CD14-positive monocyte (primary cell): ENCODE data around the gene SLC25A43. TPM values are rescaled to one million over a fixed set of nuclear protein-coding genes. Genes with fewer than 3 reads are reported as not detected.

Experiments
- DNase-seq, 3 donors: peaks; one replicate each; pipeline ENCODE4 v3.0.0-alpha.2; 2011 to 2022
- H2AFZ ChIP-seq: 2 replicates; pipeline ENCODE4 v1.6.0; 2012; ENCODE audit warnings: mild to moderate bottlenecking, low read depth, low read length, inconsistent platforms; ENCODE audit not compliant: insufficient read depth, poor library complexity, severe bottlenecking
- H3K27ac ChIP-seq, 2 donors: 1 replicate in 1 of 2; 2 replicates in 1 of 2; pipeline ENCODE4 v1.5.1; 2012 to 2013; ENCODE audit warnings: low read length in 2 of 2, control low read depth in 1 of 2, inconsistent platforms in 1 of 2, low read depth in 1 of 2, mild to moderate bottlenecking in 1 of 2
- H3K27me3 ChIP-seq, 2 donors: one replicate each; pipeline versions ENCODE4 v1.6.0 to v1.6.1; 2011 to 2013; ENCODE audit warnings: low read length in 2 of 2; ENCODE audit not compliant: control insufficient read depth in 2 of 2, insufficient read depth in 2 of 2
- H3K36me3 ChIP-seq, 2 donors: replicated peaks in 1 of 2; 1 replicate in 1 of 2; 2 replicates in 1 of 2; pipeline versions ENCODE4 v1.5.1 to v1.6.1; 2012 to 2013; ENCODE audit warnings: low read length in 2 of 2, control low read depth in 1 of 2, inconsistent platforms in 1 of 2, mild to moderate bottlenecking in 1 of 2; ENCODE audit not compliant: insufficient read depth in 2 of 2, control insufficient read depth in 1 of 2
- H3K4me1 ChIP-seq, 2 donors: 1 replicate in 1 of 2; 2 replicates in 1 of 2; pipeline versions ENCODE4 v1.5.1 to v1.6.1; 2012 to 2013; ENCODE audit warnings: low read length in 2 of 2, control low read depth in 1 of 2, inconsistent platforms in 1 of 2, mild to moderate bottlenecking in 1 of 2, moderate library complexity in 1 of 2; ENCODE audit not compliant: insufficient read depth in 2 of 2, control insufficient read depth in 1 of 2
- H3K4me2 ChIP-seq: replicated peaks from 2 replicates; pipeline ENCODE3; 2012; ENCODE audit warnings: low read length, moderate library complexity, mild to moderate bottlenecking; ENCODE audit not compliant: poor library complexity, severe bottlenecking; ENCODE audit errors: extremely low read depth
- H3K4me3 ChIP-seq, 3 experiments: fragments of 200-600 bp in 1 of 3; sonication (generic) in 1 of 3; replicated peaks in 1 of 3; 1 replicate in 2 of 3; 2 replicates in 1 of 3; pipeline ENCODE4 v1.5.1; 2011 to 2013; ENCODE audit warnings: low read length in 3 of 3, mild to moderate bottlenecking in 3 of 3, control low read depth in 2 of 3, low read depth in 2 of 3, inconsistent platforms in 1 of 3, moderate library complexity in 1 of 3
- H3K79me2 ChIP-seq: 2 replicates; pipeline ENCODE4 v1.6.0; 2012; ENCODE audit warnings: mild to moderate bottlenecking, control low read depth, inconsistent platforms, low read length, moderate library complexity; ENCODE audit not compliant: insufficient read depth
- H3K9ac ChIP-seq: 2 replicates; pipeline ENCODE4 v1.6.0; 2017; ENCODE audit warnings: low read length, mild to moderate bottlenecking; ENCODE audit not compliant: insufficient read depth, poor library complexity, severe bottlenecking
- H3K9me3 ChIP-seq, 2 donors: replicated peaks in 1 of 2; 1 replicate in 1 of 2; 2 replicates in 1 of 2; pipeline versions ENCODE4 v1.5.1 to v1.6.1; 2012 to 2013; ENCODE audit warnings: low read length in 2 of 2, control low read depth in 1 of 2; ENCODE audit not compliant: control insufficient read depth in 1 of 2, insufficient read depth in 1 of 2
- H4K20me1 ChIP-seq: 2 replicates; pipeline ENCODE4 v1.6.0; 2012; ENCODE audit warnings: mild to moderate bottlenecking, low read length, control low read depth, moderate library complexity; ENCODE audit not compliant: insufficient read depth
- H3K27ac Mint-ChIP-seq, 7 donors: one replicate each; pipeline ENCODE4 v1.8.0; 2020; ENCODE audit warnings: mild to moderate bottlenecking in 7 of 7, mixed read lengths in 7 of 7, moderate library complexity in 6 of 7, inconsistent platforms in 2 of 7
- H3K27me3 Mint-ChIP-seq, 3 donors: one replicate each; pipeline ENCODE4 v1.8.0; 2021 to 2022; ENCODE audit warnings: low read depth in 3 of 3, mild to moderate bottlenecking in 3 of 3, mixed read lengths in 3 of 3, moderate library complexity in 3 of 3, inconsistent platforms in 1 of 3
- H3K36me3 Mint-ChIP-seq, 2 donors: one replicate each; pipeline ENCODE4 v1.8.0; 2020; ENCODE audit warnings: mixed read lengths in 2 of 2, inconsistent platforms in 1 of 2, mild to moderate bottlenecking in 1 of 2
- H3K4me1 Mint-ChIP-seq: one replicate; pipeline ENCODE4 v1.8.0; 2020; ENCODE audit warnings: mild to moderate bottlenecking, mixed read lengths
- H3K4me3 Mint-ChIP-seq, 2 donors: one replicate each; pipeline ENCODE4 v1.8.0; 2020; ENCODE audit warnings: mild to moderate bottlenecking in 2 of 2, mixed read lengths in 2 of 2, moderate library complexity in 1 of 2
- H3K9me3 Mint-ChIP-seq, 7 donors: one replicate each; pipeline ENCODE4 v1.8.0; 2020 to 2022; ENCODE audit warnings: mixed read lengths in 7 of 7, mild to moderate bottlenecking in 6 of 7, moderate library complexity in 6 of 7, inconsistent platforms in 2 of 7
- WGBS: methylation state at CpG from one replicate; pipeline ENCODE4 v1.1.5; 2013; ENCODE audit warnings: missing lambda C conversion rate; ENCODE audit not compliant: insufficient coverage; 5-methylcytosine and 5-hydroxymethylcytosine counted together
- intact Hi-C, 2 donors: fragments of 100-400 bp; cut with micrococcal nuclease; formaldehyde crosslinking; loops; one replicate each; pipeline versions ENCODE4 v1.15.0 to v1.15.1; 2023
- polyA plus RNA-seq, 3 donors: library from polyadenylated mRNA; depleted of rRNA in 1 of 3; unstranded in 2 of 3; stranded (reverse) in 1 of 3; fragments of 300-500 nt in 2 of 3; fragments of >200 nt in 1 of 3; fragmentation: Illumina TruSeq in 2 of 3; gene quantifications; 1 replicate in 2 of 3; 2 replicates in 1 of 3; pipeline ENCODE4 v1.2.3, GENCODE V29; 2012 to 2021
- TF ChIP-seq, protein P1 (sequence below): fragments of 200-600 bp; IDR thresholded peaks from one replicate; pipeline ENCODE4 v1.8.0; 2022; ENCODE audit warnings: antibody characterized with exemption, mild to moderate bottlenecking

Gene SLC25A43
- polyA plus RNA-seq, 3 donors: 6.8 to 9.2 (median 8.6) TPM

DNA sequence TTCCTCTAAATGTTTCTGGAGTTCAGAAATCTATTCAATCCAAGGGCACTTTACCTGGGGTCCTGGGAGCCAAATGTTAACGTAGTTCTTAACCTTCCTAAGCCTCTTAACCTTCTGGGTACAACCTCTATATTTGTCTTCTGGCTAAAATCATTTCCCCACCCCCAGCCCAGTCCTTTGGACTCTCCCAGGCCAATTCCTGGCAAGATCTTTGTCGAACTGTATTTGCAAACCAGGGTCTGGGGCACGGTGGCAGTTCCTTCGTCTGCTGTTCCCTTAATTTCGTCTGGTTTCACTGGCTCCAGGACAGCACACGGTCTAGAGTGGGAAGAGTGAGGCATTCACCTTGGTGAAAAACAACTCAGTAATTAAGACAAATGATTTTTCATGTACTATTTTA is 68.3 kb downstream of the SLC25A43 start:
- H3K27me3 ChIP-seq: no peaks in the 10 kb centered on the region
- H3K27ac ChIP-seq: no peak overlapping the region
- 90% methylated on average over 2 of the region's 6 CpGs for WGBS
- peaks cover 12% of the 10 kb centered on the region for H3K4me1 Mint-ChIP-seq
- H3K9me3 ChIP-seq: no peaks in the 10 kb centered on the region
- H3K36me3 ChIP-seq: peaks cover 13 to 21% of the 10 kb centered on the region in 2 donors
- H2AFZ ChIP-seq: peak overlapping the region; percentile 2
- H3K9me3 Mint-ChIP-seq: peaks cover 0 to 8% (median 2%) of the 10 kb centered on the region in 7 donors
- H3K27ac Mint-ChIP-seq: peak overlapping the region in 1 of 7 donors; percentile 26
- DNase-seq: no peak
- peaks cover 8 to 24% of the 10 kb centered on the region in 2 donors for H3K36me3 Mint-ChIP-seq
- peaks cover 0 to 5% (median 2%) of the 10 kb centered on the region in 3 donors for H3K27me3 Mint-ChIP-seq
- H3K4me3 Mint-ChIP-seq: no peak overlapping the region
- TF ChIP-seq, protein P1, sequence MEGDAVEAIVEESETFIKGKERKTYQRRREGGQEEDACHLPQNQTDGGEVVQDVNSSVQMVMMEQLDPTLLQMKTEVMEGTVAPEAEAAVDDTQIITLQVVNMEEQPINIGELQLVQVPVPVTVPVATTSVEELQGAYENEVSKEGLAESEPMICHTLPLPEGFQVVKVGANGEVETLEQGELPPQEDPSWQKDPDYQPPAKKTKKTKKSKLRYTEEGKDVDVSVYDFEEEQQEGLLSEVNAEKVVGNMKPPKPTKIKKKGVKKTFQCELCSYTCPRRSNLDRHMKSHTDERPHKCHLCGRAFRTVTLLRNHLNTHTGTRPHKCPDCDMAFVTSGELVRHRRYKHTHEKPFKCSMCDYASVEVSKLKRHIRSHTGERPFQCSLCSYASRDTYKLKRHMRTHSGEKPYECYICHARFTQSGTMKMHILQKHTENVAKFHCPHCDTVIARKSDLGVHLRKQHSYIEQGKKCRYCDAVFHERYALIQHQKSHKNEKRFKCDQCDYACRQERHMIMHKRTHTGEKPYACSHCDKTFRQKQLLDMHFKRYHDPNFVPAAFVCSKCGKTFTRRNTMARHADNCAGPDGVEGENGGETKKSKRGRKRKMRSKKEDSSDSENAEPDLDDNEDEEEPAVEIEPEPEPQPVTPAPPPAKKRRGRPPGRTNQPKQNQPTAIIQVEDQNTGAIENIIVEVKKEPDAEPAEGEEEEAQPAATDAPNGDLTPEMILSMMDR: no peak
- peaks cover 16% of the 10 kb centered on the region for H4K20me1 ChIP-seq
- peaks cover 10% of the 10 kb centered on the region for H3K79me2 ChIP-seq
- H3K4me2 ChIP-seq: peak overlapping the region; percentile 80
- no peak overlapping the region for H3K9ac ChIP-seq
- H3K4me1 ChIP-seq: peaks cover 12 to 14% of the 10 kb centered on the region in 2 donors
- peak overlapping the region in 1 of 3 experiments; percentile 93 for H3K4me3 ChIP-seq
- intact Hi-C loops: loop anchor here in 1 of 2 donors (10.0 kb wide), 1 partner anchor 477 kb away; the partner anchor contains the start of gene NKAP

DNA sequence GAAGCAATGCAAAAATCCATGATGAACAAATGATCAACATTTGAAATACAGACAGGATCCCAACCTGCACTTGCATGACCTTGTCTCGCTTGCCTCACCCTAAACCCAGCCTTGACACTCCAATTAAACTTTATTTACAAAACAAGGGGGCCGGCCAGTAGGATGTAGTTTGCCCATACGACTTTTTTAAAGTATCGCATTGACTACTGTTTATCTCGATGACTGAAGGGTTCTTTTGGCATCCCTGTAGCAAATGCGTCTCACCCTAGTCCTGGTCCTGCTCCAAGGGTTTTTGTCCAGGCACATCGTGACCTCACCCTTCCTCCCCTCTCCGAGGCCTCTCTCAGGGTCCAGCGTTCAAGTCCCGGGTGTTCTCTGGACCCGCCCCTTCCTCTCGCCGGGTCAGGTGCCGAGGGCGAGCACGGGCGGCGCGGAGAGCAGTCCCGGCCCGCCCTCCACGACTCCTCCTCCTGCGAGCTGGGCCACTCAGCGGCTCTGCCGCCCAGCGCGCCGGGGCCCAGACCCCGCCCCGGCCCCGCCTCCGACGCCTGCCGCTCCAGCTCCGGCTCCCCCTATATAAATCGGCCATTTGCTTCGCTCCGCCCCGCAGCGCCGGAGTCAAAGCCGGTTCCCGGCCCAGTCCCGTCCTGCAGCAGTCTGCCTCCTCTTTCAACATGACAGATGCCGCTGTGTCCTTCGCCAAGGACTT is 68.9 kb downstream of the SLC25A43 start, which contains the start of gene SLC25A5:
Gene SLC25A5 (plus strand): TSS at position 603 of the 709 bp plus-strand sequence. CDS start 72 bp downstream, at position 675.
- H3K36me3 Mint-ChIP-seq: peaks cover 8 to 24% of the 10 kb centered on the region in 2 donors
- peak within 1 kb of the TSS; percentile 2 for H2AFZ ChIP-seq
- 0% methylated on average over 25 of the region's 46 CpGs for WGBS
- peak within 1 kb of the TSS; percentile 83 to 84 for H3K4me3 Mint-ChIP-seq
- peaks cover 16% of the 10 kb centered on the region for H4K20me1 ChIP-seq
- peak within 1 kb of the TSS; percentile 90 to 99 for H3K27ac ChIP-seq
- intact Hi-C loops: loop anchor here in 1 of 2 donors (10.0 kb wide), 1 partner anchor 477 kb away; the partner anchor contains the start of gene NKAP
- H3K36me3 ChIP-seq: peaks cover 13 to 21% of the 10 kb centered on the region in 2 donors
- H3K79me2 ChIP-seq: peaks cover 10% of the 10 kb centered on the region
- peak; percentile 78 to 81 (median 80) for DNase-seq
- peaks cover 0 to 8% (median 2%) of the 10 kb centered on the region in 7 donors for H3K9me3 Mint-ChIP-seq
- H3K4me1 Mint-ChIP-seq: peaks cover 12% of the 10 kb centered on the region
- peak within 1 kb of the TSS; percentile 86 for H3K9ac ChIP-seq
- H3K27me3 ChIP-seq: no peaks in the 10 kb centered on the region
- TF ChIP-seq, protein P1: no peak
- peak within 1 kb of the TSS; percentile 80 for H3K4me2 ChIP-seq
- H3K27ac Mint-ChIP-seq: peak within 1 kb of the TSS; percentile 90 to 95 (median 94)
- H3K9me3 ChIP-seq: no peaks in the 10 kb centered on the region
- peak within 1 kb of the TSS; percentile 68 to 93 (median 91) for H3K4me3 ChIP-seq
- peaks cover 0 to 5% (median 0%) of the 10 kb centered on the region in 3 donors for H3K27me3 Mint-ChIP-seq
- peaks cover 12 to 14% of the 10 kb centered on the region in 2 donors for H3K4me1 ChIP-seq
